Liver (tissue), 9 donors: ENCODE data around the gene RPS2. TPM values are rescaled to one million over a fixed set of nuclear protein-coding genes. Genes with fewer than 3 reads are reported as not detected.
A peak's percentile ranks its signal among the peaks of the same experiment; 100 is the strongest.

Experiments used
- DNase-seq: peaks from one replicate; pipeline ENCODE4 v3.0.0-alpha.2; 2017; ENCODE audit warnings: low spot score
- H3K27ac ChIP-seq, 2 donors: one replicate each; pipeline ENCODE4 v1.7.0; 2013; ENCODE audit warnings: inconsistent platforms in 2 of 2, low read length in 2 of 2, control low read depth in 1 of 2, low read depth in 1 of 2, mild to moderate bottlenecking in 1 of 2
- H3K27me3 ChIP-seq, 4 donors: one replicate each; pipeline versions ENCODE4 v1.6.1 to v1.7.0; 2013; ENCODE audit warnings: low read length in 3 of 4, inconsistent platforms in 1 of 4, mild to moderate bottlenecking in 1 of 4, moderate library complexity in 1 of 4; ENCODE audit not compliant: control insufficient read depth in 4 of 4, insufficient read depth in 4 of 4
- H3K36me3 ChIP-seq, 4 donors: one replicate each; pipeline versions ENCODE4 v1.6.1 to v1.7.0; 2013; ENCODE audit warnings: low read length in 3 of 4, mild to moderate bottlenecking in 3 of 4, low read depth in 1 of 4, moderate library complexity in 1 of 4; ENCODE audit not compliant: control insufficient read depth in 4 of 4, insufficient read depth in 3 of 4
- H3K4me1 ChIP-seq, 4 donors: one replicate each; pipeline versions ENCODE4 v1.6.1 to v1.7.0; 2013; ENCODE audit warnings: low read length in 3 of 4, mild to moderate bottlenecking in 3 of 4, moderate library complexity in 1 of 4; ENCODE audit not compliant: control insufficient read depth in 4 of 4, insufficient read depth in 4 of 4
- H3K4me3 ChIP-seq, 3 donors: one replicate each; pipeline versions ENCODE4 v1.6.1 to v1.7.0; 2013; ENCODE audit warnings: low read length in 3 of 3, control low read depth in 1 of 3, low read depth in 1 of 3, mild to moderate bottlenecking in 1 of 3
- H3K9ac ChIP-seq, 2 donors: one replicate each; pipeline ENCODE4 v1.7.0; 2013; ENCODE audit warnings: low read length in 2 of 2, mild to moderate bottlenecking in 2 of 2, moderate library complexity in 2 of 2, control low read depth in 1 of 2, low read depth in 1 of 2
- H3K9me3 ChIP-seq, 4 donors: one replicate each; pipeline versions ENCODE4 v1.6.1 to v1.7.0; 2013; ENCODE audit warnings: low read length in 3 of 4; ENCODE audit not compliant: control insufficient read depth in 4 of 4
- EGR1 ChIP-seq, 2 donors: IDR thresholded peaks; 2 replicates each; pipeline ENCODE4 v1.6.1; 2016 to 2018; ENCODE audit warnings: antibody characterized with exemption in 2 of 2, low read depth in 2 of 2
- FOXA2 ChIP-seq: IDR thresholded peaks from 2 replicates; pipeline ENCODE4 v1.6.1; 2016; ENCODE audit warnings: antibody characterized with exemption
- GABPA ChIP-seq, 2 donors: IDR thresholded peaks in 1 of 2; conservative IDR thresholded peaks in 1 of 2; 2 replicates each; pipeline ENCODE4 v1.6.1; 2016; ENCODE audit warnings: antibody characterized with exemption in 2 of 2, mild to moderate bottlenecking in 1 of 2, moderate library complexity in 1 of 2
- HNF4A ChIP-seq, 2 donors: conservative IDR thresholded peaks; 2 replicates each; pipeline ENCODE4 v1.6.1; 2016; ENCODE audit warnings: antibody characterized with exemption in 2 of 2, mild to moderate bottlenecking in 2 of 2
- HNF4G ChIP-seq: IDR thresholded peaks from 2 replicates; pipeline ENCODE4 v1.6.1; 2016; ENCODE audit warnings: antibody characterized with exemption
- JUND ChIP-seq, 2 donors: IDR thresholded peaks; 2 replicates each; pipeline ENCODE4 v1.6.1; 2016; ENCODE audit warnings: antibody characterized with exemption in 2 of 2
- NR2F2 ChIP-seq: IDR thresholded peaks from 2 replicates; pipeline ENCODE4 v1.6.1; 2016; ENCODE audit warnings: antibody characterized with exemption
- RXRA ChIP-seq, 2 donors: IDR thresholded peaks; 2 replicates each; pipeline ENCODE4 v1.6.1; 2017 to 2018; ENCODE audit warnings: antibody characterized with exemption in 2 of 2, mild to moderate bottlenecking in 1 of 2
- SP1 ChIP-seq: IDR thresholded peaks from 2 replicates; pipeline ENCODE4 v1.6.1; 2018; ENCODE audit warnings: antibody characterized with exemption, mild to moderate bottlenecking
- TAF1 ChIP-seq: conservative IDR thresholded peaks from 2 replicates; pipeline ENCODE4 v1.6.1; 2016; ENCODE audit warnings: antibody characterized with exemption, mild to moderate bottlenecking
- YY1 ChIP-seq: IDR thresholded peaks from 2 replicates; pipeline ENCODE4 v1.6.1; 2016; ENCODE audit warnings: antibody characterized with exemption, mild to moderate bottlenecking
- WGBS: extraction: QIAGEN DNeasy Blood & Tissue Kit; methylation state at CpG from one replicate; pipeline ENCODE4 v1.1.7; 2013; 5-methylcytosine and 5-hydroxymethylcytosine counted together
- polyA plus RNA-seq, 2 donors: library from polyadenylated mRNA; stranded (reverse) in 1 of 2; unstranded in 1 of 2; fragments of 200-250 nt in 1 of 2; fragments of >200 nt in 1 of 2; fragmentation: Nextera tagmentation in 1 of 2; extraction: Ambion mirVana in 1 of 2; gene quantifications; one replicate each; pipeline versions ENCODE4 v1.2.1 to v1.2.3, GENCODE V29; 2013 to 2015
- total RNA-seq, 2 donors: library from RNA; depleted of rRNA; stranded (reverse); fragments of >200 nt; gene quantifications; one replicate each; pipeline ENCODE4 v1.2.3, GENCODE V29; 2014
- TF ChIP-seq, protein P1 (sequence below): IDR thresholded peaks from 2 replicates; pipeline ENCODE4 v1.6.1; 2016; ENCODE audit warnings: antibody characterized with exemption
- TF ChIP-seq, protein P2 (sequence below): IDR thresholded peaks from 2 replicates; pipeline ENCODE4 v1.6.1; 2016; ENCODE audit warnings: antibody characterized with exemption
- TF ChIP-seq, protein P3 (sequence below): fragments of 150-350 bp; IDR thresholded peaks from 2 replicates; pipeline ENCODE4 v1.5.1; 2017; ENCODE audit warnings: improper control_type of control experiment, low read depth, low read length; ENCODE audit not compliant: missing input control
- TF ChIP-seq, protein P4 (sequence below): IDR thresholded peaks from 2 replicates; pipeline ENCODE4 v1.6.1; 2016; ENCODE audit warnings: antibody characterized with exemption, mild to moderate bottlenecking
- TF ChIP-seq, protein P5 (sequence below): IDR thresholded peaks from 2 replicates; pipeline ENCODE4 v1.6.1; 2016; ENCODE audit warnings: antibody characterized with exemption
- donor health status: healthy.
- donor health status: healthy.
- donor health status: healthy.
- donor health status: healthy.
- donor health status: healthy.

Gene RPS2
- total and polyA plus RNA-seq, 4 donors = 524 to 1,440 (median 940) TPM

DNA sequence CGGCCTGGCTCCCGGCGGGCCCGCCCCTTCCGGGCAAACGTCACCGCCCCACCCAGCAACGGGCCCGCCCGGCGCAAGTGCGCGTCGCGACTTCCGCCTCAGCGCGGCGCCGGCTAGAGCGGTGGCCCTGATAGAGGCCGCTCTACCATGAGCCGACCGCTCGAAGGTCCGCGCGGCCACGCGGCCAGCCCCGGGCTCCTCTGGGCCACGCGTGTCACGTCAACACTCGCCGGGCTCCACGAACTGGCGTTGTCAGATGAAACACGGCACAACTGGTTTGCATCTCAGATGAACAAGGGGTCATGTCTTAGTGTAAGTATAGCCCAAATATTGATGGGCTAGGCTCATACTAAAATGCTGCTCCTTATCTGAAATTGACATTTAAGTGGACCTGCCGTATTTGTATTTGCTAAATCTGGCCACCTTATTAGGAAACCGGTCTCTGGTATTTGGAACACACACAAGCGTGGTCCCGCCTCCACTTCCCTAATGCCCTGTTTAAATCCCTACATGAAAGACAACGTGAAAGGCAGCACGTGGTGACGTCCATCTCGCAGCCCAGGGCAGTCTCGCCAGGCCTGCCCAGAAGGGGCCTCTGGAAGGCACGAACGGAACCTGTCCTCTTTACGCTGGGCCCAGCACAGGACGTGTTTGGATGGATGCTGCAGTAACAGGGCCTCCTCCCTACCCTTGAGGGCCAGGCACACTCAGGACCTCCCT is 45.3 kb upstream of the RPS2 start, which contains the start of gene ZNF598:
Gene ZNF598 (minus strand): TSS at position 31 of the 720 bp plus-strand sequence.
- Histone ChIP-seq H3K4me1 (peaks cover 26 to 44% (median 38%) of the 10 kb centered on the region in 4 donors), H3K9me3 (no peaks in the 10 kb centered on the region), H3K27me3 (no peaks in the 10 kb centered on the region), H3K27ac (peak within 1 kb of the TSS; percentile 77 to 79), H3K4me3 (peak within 1 kb of the TSS; percentile 85 to 93 (median 90)), H3K9ac (peak within 1 kb of the TSS; percentile 79 to 97), H3K36me3 (peaks cover 0 to 2% (median 0%) of the 10 kb centered on the region in 4 donors)
- TF ChIP-seq GABPA (IDR thresholded peaks at IDR 0.05 in 1 of 2, conservative IDR thresholded peaks at IDR 0.05 in 1 of 2) (peak in 1 of 2 donors; percentile 87), TAF1 (no peak), RXRA (IDR thresholded peaks at IDR 0.05) (no peak), EGR1 (IDR thresholded peaks at IDR 0.05; ENCODE audit: low read depth in 2 of 2) (no peak), NR2F2 (no peak), HNF4G (no peak), SP1 (peak; percentile 7), YY1 (peak; percentile 35), HNF4A (conservative IDR thresholded peaks at IDR 0.05) (no peak), FOXA2 (no peak), JUND (IDR thresholded peaks at IDR 0.05) (no peak)
- TF ChIP-seq, protein P1, sequence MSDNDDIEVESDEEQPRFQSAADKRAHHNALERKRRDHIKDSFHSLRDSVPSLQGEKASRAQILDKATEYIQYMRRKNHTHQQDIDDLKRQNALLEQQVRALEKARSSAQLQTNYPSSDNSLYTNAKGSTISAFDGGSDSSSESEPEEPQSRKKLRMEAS = no peak
- TF ChIP-seq, protein P2, sequence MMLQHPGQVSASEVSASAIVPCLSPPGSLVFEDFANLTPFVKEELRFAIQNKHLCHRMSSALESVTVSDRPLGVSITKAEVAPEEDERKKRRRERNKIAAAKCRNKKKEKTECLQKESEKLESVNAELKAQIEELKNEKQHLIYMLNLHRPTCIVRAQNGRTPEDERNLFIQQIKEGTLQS = no peak
- TF ChIP-seq, protein P3, sequence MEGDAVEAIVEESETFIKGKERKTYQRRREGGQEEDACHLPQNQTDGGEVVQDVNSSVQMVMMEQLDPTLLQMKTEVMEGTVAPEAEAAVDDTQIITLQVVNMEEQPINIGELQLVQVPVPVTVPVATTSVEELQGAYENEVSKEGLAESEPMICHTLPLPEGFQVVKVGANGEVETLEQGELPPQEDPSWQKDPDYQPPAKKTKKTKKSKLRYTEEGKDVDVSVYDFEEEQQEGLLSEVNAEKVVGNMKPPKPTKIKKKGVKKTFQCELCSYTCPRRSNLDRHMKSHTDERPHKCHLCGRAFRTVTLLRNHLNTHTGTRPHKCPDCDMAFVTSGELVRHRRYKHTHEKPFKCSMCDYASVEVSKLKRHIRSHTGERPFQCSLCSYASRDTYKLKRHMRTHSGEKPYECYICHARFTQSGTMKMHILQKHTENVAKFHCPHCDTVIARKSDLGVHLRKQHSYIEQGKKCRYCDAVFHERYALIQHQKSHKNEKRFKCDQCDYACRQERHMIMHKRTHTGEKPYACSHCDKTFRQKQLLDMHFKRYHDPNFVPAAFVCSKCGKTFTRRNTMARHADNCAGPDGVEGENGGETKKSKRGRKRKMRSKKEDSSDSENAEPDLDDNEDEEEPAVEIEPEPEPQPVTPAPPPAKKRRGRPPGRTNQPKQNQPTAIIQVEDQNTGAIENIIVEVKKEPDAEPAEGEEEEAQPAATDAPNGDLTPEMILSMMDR = no peak
- TF ChIP-seq, protein P4, sequence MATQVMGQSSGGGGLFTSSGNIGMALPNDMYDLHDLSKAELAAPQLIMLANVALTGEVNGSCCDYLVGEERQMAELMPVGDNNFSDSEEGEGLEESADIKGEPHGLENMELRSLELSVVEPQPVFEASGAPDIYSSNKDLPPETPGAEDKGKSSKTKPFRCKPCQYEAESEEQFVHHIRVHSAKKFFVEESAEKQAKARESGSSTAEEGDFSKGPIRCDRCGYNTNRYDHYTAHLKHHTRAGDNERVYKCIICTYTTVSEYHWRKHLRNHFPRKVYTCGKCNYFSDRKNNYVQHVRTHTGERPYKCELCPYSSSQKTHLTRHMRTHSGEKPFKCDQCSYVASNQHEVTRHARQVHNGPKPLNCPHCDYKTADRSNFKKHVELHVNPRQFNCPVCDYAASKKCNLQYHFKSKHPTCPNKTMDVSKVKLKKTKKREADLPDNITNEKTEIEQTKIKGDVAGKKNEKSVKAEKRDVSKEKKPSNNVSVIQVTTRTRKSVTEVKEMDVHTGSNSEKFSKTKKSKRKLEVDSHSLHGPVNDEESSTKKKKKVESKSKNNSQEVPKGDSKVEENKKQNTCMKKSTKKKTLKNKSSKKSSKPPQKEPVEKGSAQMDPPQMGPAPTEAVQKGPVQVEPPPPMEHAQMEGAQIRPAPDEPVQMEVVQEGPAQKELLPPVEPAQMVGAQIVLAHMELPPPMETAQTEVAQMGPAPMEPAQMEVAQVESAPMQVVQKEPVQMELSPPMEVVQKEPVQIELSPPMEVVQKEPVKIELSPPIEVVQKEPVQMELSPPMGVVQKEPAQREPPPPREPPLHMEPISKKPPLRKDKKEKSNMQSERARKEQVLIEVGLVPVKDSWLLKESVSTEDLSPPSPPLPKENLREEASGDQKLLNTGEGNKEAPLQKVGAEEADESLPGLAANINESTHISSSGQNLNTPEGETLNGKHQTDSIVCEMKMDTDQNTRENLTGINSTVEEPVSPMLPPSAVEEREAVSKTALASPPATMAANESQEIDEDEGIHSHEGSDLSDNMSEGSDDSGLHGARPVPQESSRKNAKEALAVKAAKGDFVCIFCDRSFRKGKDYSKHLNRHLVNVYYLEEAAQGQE = no peak
- TF ChIP-seq, protein P5, sequence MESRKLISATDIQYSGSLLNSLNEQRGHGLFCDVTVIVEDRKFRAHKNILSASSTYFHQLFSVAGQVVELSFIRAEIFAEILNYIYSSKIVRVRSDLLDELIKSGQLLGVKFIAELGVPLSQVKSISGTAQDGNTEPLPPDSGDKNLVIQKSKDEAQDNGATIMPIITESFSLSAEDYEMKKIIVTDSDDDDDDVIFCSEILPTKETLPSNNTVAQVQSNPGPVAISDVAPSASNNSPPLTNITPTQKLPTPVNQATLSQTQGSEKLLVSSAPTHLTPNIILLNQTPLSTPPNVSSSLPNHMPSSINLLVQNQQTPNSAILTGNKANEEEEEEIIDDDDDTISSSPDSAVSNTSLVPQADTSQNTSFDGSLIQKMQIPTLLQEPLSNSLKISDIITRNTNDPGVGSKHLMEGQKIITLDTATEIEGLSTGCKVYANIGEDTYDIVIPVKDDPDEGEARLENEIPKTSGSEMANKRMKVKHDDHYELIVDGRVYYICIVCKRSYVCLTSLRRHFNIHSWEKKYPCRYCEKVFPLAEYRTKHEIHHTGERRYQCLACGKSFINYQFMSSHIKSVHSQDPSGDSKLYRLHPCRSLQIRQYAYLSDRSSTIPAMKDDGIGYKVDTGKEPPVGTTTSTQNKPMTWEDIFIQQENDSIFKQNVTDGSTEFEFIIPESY = no peak
- 5% methylated on average over 52 of the region's 52 CpGs for WGBS
- DNase-seq = peak; percentile 84
